ENCODE data around the gene RFNG.

RFNG gene

GRCh38 chr17:82025401-82026107 is 26.1 kb downstream of the RFNG start:
- no peak overlapping the region for H3K18ac ChIP-seq (ENCODE audit: low read length)
- H2BK5ac ChIP-seq (ENCODE audit: low read length), result peak overlapping the region; percentile 94
- peaks cover 0 to 2% of the 10 kb centered on the region in 2 donors for H3K9me3 ChIP-seq (replicated peaks in 1 of 2; ENCODE audit: control insufficient read depth in 2 of 2, insufficient read depth in 1 of 2, low read depth in 1 of 2, low read length in 2 of 2)
- H3K4me1 ChIP-seq (ENCODE audit: control insufficient read depth in 2 of 2, insufficient read depth in 1 of 2, low read depth in 1 of 2, low read length in 2 of 2), result peaks cover 9 to 13% of the 10 kb centered on the region in 2 donors
- H3K27ac ChIP-seq (replicated peaks; ENCODE audit: low read length), result no peak overlapping the region
- H2AK5ac ChIP-seq (ENCODE audit: low read depth, low read length), result peak overlapping the region; percentile 70
- H3K79me1 ChIP-seq (ENCODE audit: low read depth, low read length), result peaks cover 23% of the 10 kb centered on the region
- H3K23ac ChIP-seq (ENCODE audit: low read depth, low read length, poor library complexity), result peak overlapping the region; percentile 65
- H3K4me3 ChIP-seq (ENCODE audit: low read length in 2 of 2), result no peak overlapping the region
- WGBS, 2 donors (ENCODE audit: extremely low coverage in 2 of 2, insufficient read length in 2 of 2, insufficient replicate concordance in 1 of 2), result no CpG with 5 or more reads among the region's 25 CpGs
- no peak overlapping the region for H3K14ac ChIP-seq (ENCODE audit: low read length)
- no peak overlapping the region for H2BK12ac ChIP-seq (ENCODE audit: low read length)
- no peak overlapping the region for H2AFZ ChIP-seq (ENCODE audit: low read length)
- no peak overlapping the region for H2BK120ac ChIP-seq (ENCODE audit: low read depth, low read length)
- H3K36me3 ChIP-seq (replicated peaks in 1 of 2; ENCODE audit: control insufficient read depth in 2 of 2, insufficient read depth in 2 of 2, low read length in 2 of 2), result peaks cover 13 to 29% of the 10 kb centered on the region in 2 donors
- H2BK15ac ChIP-seq (ENCODE audit: low read length), result no peak overlapping the region
- no peaks in the 10 kb centered on the region for H3K27me3 ChIP-seq (ENCODE audit: control insufficient read depth in 3 of 3, insufficient read depth in 3 of 3, low read depth in 1 of 3, low read length in 3 of 3)
- no peak overlapping the region for H3K4me2 ChIP-seq (ENCODE audit: insufficient read depth, low read length, poor library complexity, severe bottlenecking)
- H3K9ac ChIP-seq (ENCODE audit: low read depth, low read length, poor library complexity), result peak overlapping the region; percentile 77
- H3K4ac ChIP-seq (ENCODE audit: low read length), result no peak overlapping the region
- no peak overlapping the region for H4K8ac ChIP-seq (ENCODE audit: low read depth, low read length)
- no peak overlapping the region for H4K91ac ChIP-seq (ENCODE audit: low read depth, low read length, poor library complexity)
- no peak for DNase-seq (ENCODE audit: low spot score)

DNA sequence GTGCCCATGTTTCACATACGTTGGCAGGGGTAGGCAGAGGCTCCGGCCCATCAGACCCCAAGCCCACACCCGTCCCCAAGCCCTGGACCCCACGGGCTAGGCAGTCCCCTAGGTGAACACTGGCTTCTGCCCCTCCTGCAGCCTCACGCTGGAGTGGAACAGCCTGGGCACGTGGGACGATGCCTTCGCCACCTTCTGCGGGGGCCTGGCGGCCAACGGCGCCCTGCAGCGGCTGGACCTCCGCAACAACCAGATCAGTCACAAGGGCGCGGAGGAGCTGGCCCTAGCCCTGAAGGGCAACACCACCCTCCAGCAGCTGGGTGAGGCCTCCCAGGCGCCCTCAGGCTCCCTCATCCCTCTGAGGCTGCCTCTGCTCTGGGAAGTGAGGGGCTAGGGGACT is 26.8 kb downstream of the RFNG start:
- Histone ChIP-seq H3K9me3 (replicated peaks in 1 of 2; ENCODE audit: control insufficient read depth in 2 of 2, insufficient read depth in 1 of 2, low read depth in 1 of 2, low read length in 2 of 2) (peaks cover 0 to 2% of the 10 kb centered on the region in 2 donors), H2BK5ac (ENCODE audit: low read length) (peak overlapping the region; percentile 90), H2BK12ac (ENCODE audit: low read length) (no peak overlapping the region), H3K23ac (ENCODE audit: low read depth, low read length, poor library complexity) (peak overlapping the region; percentile 65), H2BK15ac (ENCODE audit: low read length) (no peak overlapping the region), H2AK5ac (ENCODE audit: low read depth, low read length) (no peak overlapping the region), H3K9ac (ENCODE audit: low read depth, low read length, poor library complexity) (peak overlapping the region; percentile 81), H3K79me1 (ENCODE audit: low read depth, low read length) (peaks cover 24% of the 10 kb centered on the region), H3K4ac (ENCODE audit: low read length) (no peak overlapping the region), H3K4me2 (ENCODE audit: insufficient read depth, low read length, poor library complexity, severe bottlenecking) (no peak overlapping the region), H3K4me3 (ENCODE audit: low read length in 2 of 2) (no peak overlapping the region), H3K27ac (replicated peaks; ENCODE audit: low read length) (no peak overlapping the region), H3K27me3 (ENCODE audit: control insufficient read depth in 3 of 3, insufficient read depth in 3 of 3, low read depth in 1 of 3, low read length in 3 of 3) (no peaks in the 10 kb centered on the region), H2AFZ (ENCODE audit: low read length) (no peak overlapping the region), H2BK120ac (ENCODE audit: low read depth, low read length) (no peak overlapping the region), H3K4me1 (ENCODE audit: control insufficient read depth in 2 of 2, insufficient read depth in 1 of 2, low read depth in 1 of 2, low read length in 2 of 2) (peaks cover 9 to 16% of the 10 kb centered on the region in 2 donors), H3K18ac (ENCODE audit: low read length) (no peak overlapping the region), H4K8ac (ENCODE audit: low read depth, low read length) (no peak overlapping the region), H4K91ac (ENCODE audit: low read depth, low read length, poor library complexity) (no peak overlapping the region), H3K14ac (ENCODE audit: low read length) (no peak overlapping the region), H3K36me3 (replicated peaks in 1 of 2; ENCODE audit: control insufficient read depth in 2 of 2, insufficient read depth in 2 of 2, low read length in 2 of 2) (peaks cover 17 to 28% of the 10 kb centered on the region in 2 donors)
- no peak for DNase-seq (ENCODE audit: low spot score)
- no CpG with 5 or more reads among the region's 17 CpGs for WGBS, 2 donors (ENCODE audit: extremely low coverage in 2 of 2, insufficient read length in 2 of 2, insufficient replicate concordance in 1 of 2)

DNA sequence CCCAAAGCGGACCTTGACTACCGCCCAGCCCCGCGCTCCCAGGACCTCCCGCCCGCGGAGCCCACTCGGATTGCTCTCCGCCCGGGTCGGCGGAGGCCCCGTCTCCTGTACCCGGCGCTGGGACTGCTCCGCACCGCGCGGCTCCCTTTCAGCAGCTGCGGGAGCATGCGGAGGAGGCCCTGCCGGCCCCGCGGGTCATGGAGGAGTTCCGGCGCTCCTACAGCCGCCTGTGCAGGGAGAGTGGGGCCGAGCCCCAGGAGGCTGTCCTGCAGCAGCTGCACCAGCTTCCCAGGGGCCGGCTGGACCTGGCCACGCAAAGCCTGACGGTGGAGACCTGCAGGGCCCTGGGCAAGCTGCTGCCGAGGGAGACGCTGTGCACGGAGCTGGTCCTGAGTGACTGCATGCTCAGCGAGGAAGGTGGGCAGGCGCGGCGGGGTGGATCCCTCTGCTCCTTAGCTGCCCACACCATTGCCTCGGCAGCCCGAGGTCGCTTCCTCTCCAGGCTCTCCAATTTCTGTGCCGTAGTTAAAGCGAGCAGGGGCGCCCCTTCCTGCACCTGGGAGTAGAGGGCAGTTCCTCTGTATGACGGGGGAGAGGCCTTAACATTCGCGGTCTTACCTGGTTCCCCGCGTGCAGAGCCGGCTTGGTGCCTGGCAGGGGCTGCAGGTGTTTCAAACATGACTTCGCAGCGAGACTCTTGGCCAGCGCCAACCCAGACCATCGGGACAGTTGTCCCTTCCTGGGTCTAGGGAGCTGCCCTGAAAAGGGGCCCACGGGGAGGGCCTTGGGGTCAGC is 28.0 kb downstream of the RFNG start:
- peak overlapping the region; percentile 90 for H2BK5ac ChIP-seq (ENCODE audit: low read length)
- H3K9me3 ChIP-seq (replicated peaks in 1 of 2; ENCODE audit: control insufficient read depth in 2 of 2, insufficient read depth in 1 of 2, low read depth in 1 of 2, low read length in 2 of 2), result peaks cover 0 to 2% of the 10 kb centered on the region in 2 donors
- peak overlapping the region; percentile 98 for H3K9ac ChIP-seq (ENCODE audit: low read depth, low read length, poor library complexity)
- H3K27ac ChIP-seq (replicated peaks; ENCODE audit: low read length), result no peak overlapping the region
- no peak overlapping the region for H4K8ac ChIP-seq (ENCODE audit: low read depth, low read length)
- no peak overlapping the region for H4K91ac ChIP-seq (ENCODE audit: low read depth, low read length, poor library complexity)
- H2AK5ac ChIP-seq (ENCODE audit: low read depth, low read length), result peak overlapping the region; percentile 98
- H3K36me3 ChIP-seq (replicated peaks in 1 of 2; ENCODE audit: control insufficient read depth in 2 of 2, insufficient read depth in 2 of 2, low read length in 2 of 2), result peaks cover 21% of the 10 kb centered on the region in 2 donors
- H2BK15ac ChIP-seq (ENCODE audit: low read length), result peak overlapping the region; percentile 96
- H3K23ac ChIP-seq (ENCODE audit: low read depth, low read length, poor library complexity), result peak overlapping the region; percentile 73
- WGBS, 2 donors (ENCODE audit: extremely low coverage in 2 of 2, insufficient read length in 2 of 2, insufficient replicate concordance in 1 of 2), result no CpG with 5 or more reads among the region's 55 CpGs
- peak overlapping the region; percentile 88 to 93 for H3K4me3 ChIP-seq (ENCODE audit: low read length in 2 of 2)
- peak overlapping the region; percentile 8 for H2BK120ac ChIP-seq (ENCODE audit: low read depth, low read length)
- H3K18ac ChIP-seq (ENCODE audit: low read length), result peak overlapping the region; percentile 96
- no peak for DNase-seq (ENCODE audit: low spot score)
- peak overlapping the region; percentile 94 for H3K14ac ChIP-seq (ENCODE audit: low read length)
- peak overlapping the region; percentile 97 for H2AFZ ChIP-seq (ENCODE audit: low read length)
- H3K4me2 ChIP-seq (ENCODE audit: insufficient read depth, low read length, poor library complexity, severe bottlenecking), result peak overlapping the region; percentile 99
- peaks cover 9 to 16% of the 10 kb centered on the region in 2 donors for H3K4me1 ChIP-seq (ENCODE audit: control insufficient read depth in 2 of 2, insufficient read depth in 1 of 2, low read depth in 1 of 2, low read length in 2 of 2)
- peak overlapping the region; percentile 66 for H3K4ac ChIP-seq (ENCODE audit: low read length)
- H2BK12ac ChIP-seq (ENCODE audit: low read length), result peak overlapping the region; percentile 75
- H3K79me1 ChIP-seq (ENCODE audit: low read depth, low read length), result peaks cover 30% of the 10 kb centered on the region
- no peaks in the 10 kb centered on the region for H3K27me3 ChIP-seq (ENCODE audit: control insufficient read depth in 3 of 3, insufficient read depth in 3 of 3, low read depth in 1 of 3, low read length in 3 of 3)

GRCh38 chr17:82022981-82023446 is 28.6 kb downstream of the RFNG start, which contains the start of gene LRRC45:
Gene LRRC45, plus strand, starts transcription at chr17:82023305. Its CDS starts 339 bp downstream, at chr17:82023644.
- H3K27ac ChIP-seq (replicated peaks; ENCODE audit: low read length), result no peak within 1 kb of the TSS
- H2BK5ac ChIP-seq (ENCODE audit: low read length), result peak within 1 kb of the TSS; percentile 90
- H2BK15ac ChIP-seq (ENCODE audit: low read length), result peak within 1 kb of the TSS; percentile 96
- H3K4ac ChIP-seq (ENCODE audit: low read length), result peak within 1 kb of the TSS; percentile 66
- peak within 1 kb of the TSS; percentile 90 for H2BK12ac ChIP-seq (ENCODE audit: low read length)
- peak within 1 kb of the TSS; percentile 94 for H3K14ac ChIP-seq (ENCODE audit: low read length)
- peaks cover 30% of the 10 kb centered on the region for H3K79me1 ChIP-seq (ENCODE audit: low read depth, low read length)
- WGBS, 2 donors (ENCODE audit: extremely low coverage in 2 of 2, insufficient read length in 2 of 2, insufficient replicate concordance in 1 of 2), result no CpG with 5 or more reads among the region's 42 CpGs
- peak within 1 kb of the TSS; percentile 8 for H2BK120ac ChIP-seq (ENCODE audit: low read depth, low read length)
- peak within 1 kb of the TSS; percentile 98 for H3K9ac ChIP-seq (ENCODE audit: low read depth, low read length, poor library complexity)
- peak within 1 kb of the TSS; percentile 91 for H3K23ac ChIP-seq (ENCODE audit: low read depth, low read length, poor library complexity)
- H3K4me1 ChIP-seq (ENCODE audit: control insufficient read depth in 2 of 2, insufficient read depth in 1 of 2, low read depth in 1 of 2, low read length in 2 of 2), result peaks cover 9 to 16% of the 10 kb centered on the region in 2 donors
- H3K4me3 ChIP-seq (ENCODE audit: low read length in 2 of 2), result peak within 1 kb of the TSS; percentile 93 to 98
- peak within 1 kb of the TSS; percentile 97 for H2AFZ ChIP-seq (ENCODE audit: low read length)
- no peaks in the 10 kb centered on the region for H3K27me3 ChIP-seq (ENCODE audit: control insufficient read depth in 3 of 3, insufficient read depth in 3 of 3, low read depth in 1 of 3, low read length in 3 of 3)
- no peak within 1 kb of the TSS for H4K91ac ChIP-seq (ENCODE audit: low read depth, low read length, poor library complexity)
- peak within 1 kb of the TSS; percentile 98 for H2AK5ac ChIP-seq (ENCODE audit: low read depth, low read length)
- peak within 1 kb of the TSS; percentile 99 for H3K4me2 ChIP-seq (ENCODE audit: insufficient read depth, low read length, poor library complexity, severe bottlenecking)
- peak; percentile 99 for DNase-seq (ENCODE audit: low spot score)
- H3K36me3 ChIP-seq (replicated peaks in 1 of 2; ENCODE audit: control insufficient read depth in 2 of 2, insufficient read depth in 2 of 2, low read length in 2 of 2), result peaks cover 20 to 26% of the 10 kb centered on the region in 2 donors
- H4K8ac ChIP-seq (ENCODE audit: low read depth, low read length), result no peak within 1 kb of the TSS
- peak within 1 kb of the TSS; percentile 96 for H3K18ac ChIP-seq (ENCODE audit: low read length)
- H3K9me3 ChIP-seq (replicated peaks in 1 of 2; ENCODE audit: control insufficient read depth in 2 of 2, insufficient read depth in 1 of 2, low read depth in 1 of 2, low read length in 2 of 2), result peaks cover 0 to 2% of the 10 kb centered on the region in 2 donors

All from neuronal stem cell (in vitro differentiated cells).